Measurements from ENCODE around the gene UBA6. TPM values are rescaled to one million over a fixed set of nuclear protein-coding genes. Genes with fewer than 3 reads are reported as not detected.
"Not testable (repeated sequence)": the region's sequence is repeated elsewhere in the genome, so short reads cannot be mapped to it uniquely, and the experiment has no call there.

UBA6 gene
- total and polyA plus RNA-seq, 2 of the 4 experiments (the other 2 are of a cell fraction): 29.2 to 268 TPM

DNA sequence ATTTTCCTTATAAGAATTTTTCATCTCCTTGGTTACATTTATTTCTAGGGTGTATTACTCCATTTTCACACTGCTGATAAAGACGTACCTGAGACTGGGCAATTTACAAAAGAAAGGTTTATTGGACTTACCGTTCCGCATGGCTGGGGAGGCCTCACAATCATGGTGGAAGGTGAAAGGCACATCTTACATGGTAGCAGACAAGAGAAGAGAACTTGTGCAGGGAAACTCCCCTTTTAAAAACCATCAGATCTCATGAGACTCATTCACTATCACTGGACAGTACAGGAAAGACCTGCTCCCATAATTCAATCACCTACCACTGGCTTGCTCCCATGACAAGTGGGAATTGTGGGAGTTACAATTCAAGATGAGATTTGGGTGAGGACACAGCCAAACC lies 5.7 kb upstream of the UBA6 start:
- H4K20me1 ChIP-seq (ENCODE audit: insufficient read depth, low read length); in situ Hi-C loops (cut with MboI; ENCODE audit: low sequenced_read_pairs); H2AK5ac ChIP-seq (ENCODE audit: low read depth, low read length); H3K4me3 ChIP-seq (ENCODE audit: insufficient read depth, low read depth, low read length); DNase-seq; POLR2A ChIA-PET (ENCODE audit: unreplicated experiment); H2AFZ ChIP-seq (replicated peaks; ENCODE audit: low read length, poor library complexity); H3K56ac ChIP-seq (ENCODE audit: extremely low read depth, insufficient read depth, low read length); H3K18ac ChIP-seq (ENCODE audit: low read depth, low read length); H4K5ac ChIP-seq (ENCODE audit: low read depth, low read length); dilution Hi-C loops (cut with HindIII; ENCODE audit: low sequenced_read_pairs, unreplicated experiment); H4K8ac ChIP-seq (ENCODE audit: low read depth in 2 of 2, low read length in 2 of 2); H3K27ac ChIP-seq (ENCODE audit: insufficient read depth, low read length); H3K4me1 ChIP-seq (ENCODE audit: control insufficient read depth, insufficient read depth, low read length); H2BK15ac ChIP-seq (ENCODE audit: low read depth, low read length); H2BK5ac ChIP-seq (ENCODE audit: low read depth, low read length, poor library complexity, severe bottlenecking); H3K9me1 ChIP-seq (ENCODE audit: insufficient read depth, low read length); H3K4me2 ChIP-seq (ENCODE audit: low read depth, low read length); H3K4ac ChIP-seq (ENCODE audit: low read depth, low read length); H4K91ac ChIP-seq (ENCODE audit: insufficient read depth, low read depth, low read length); intact Hi-C loops (cut with micrococcal nuclease); H2BK120ac ChIP-seq (ENCODE audit: low read depth, low read length); CTCF ChIA-PET; H3K14ac ChIP-seq (replicated peaks; ENCODE audit: low read depth, low read length); BruUV-seq (replicated peaks); H3K23ac ChIP-seq (ENCODE audit: low read depth, low read length); H3K9ac ChIP-seq (ENCODE audit: low read depth, low read length); ATAC-seq (ENCODE audit: low read depth); H3K9me3 ChIP-seq (ENCODE audit: control insufficient read depth, insufficient read depth, low read length); H3K27me3 ChIP-seq (ENCODE audit: control insufficient read depth, insufficient read depth, low read length); H2BK20ac ChIP-seq (ENCODE audit: low read depth, low read length); H3K36me3 ChIP-seq (ENCODE audit: control insufficient read depth, insufficient read depth, low read length); H3K79me1 ChIP-seq (ENCODE audit: low read depth in 1 of 2, low read length in 2 of 2); H2AK9ac ChIP-seq (replicated peaks; ENCODE audit: low read depth, low read length, poor library complexity): not testable (repeated sequence)
- no CpG with 5 or more reads among the region's 3 CpGs for WGBS, 2 experiments (ENCODE audit: extremely low coverage in 2 of 2, insufficient read length in 1 of 2)
